WTC11 (cell line): ENCODE results near the gene CENPM. TPM values are rescaled to one million over a fixed set of nuclear protein-coding genes. Genes with fewer than 3 reads are reported as not detected.

Source experiments
- ATAC-seq: fragments of 200-7000 bp; cut with Tn5 transposase; 2 replicates; pipeline ENCODE4 v1.10.0; 2021; ENCODE audit warnings: mild to moderate bottlenecking, moderate library complexity
- Bru-seq: library from RNA; stranded (reverse); fragments of 400-500 nt; gene quantifications from one replicate; lab custom pipeline; 2021; lab: Mats Ljungman, UMichigan
- CTCF ChIA-PET: fragments of 300-600 bp; sonication (Branson Sonifier 250); formaldehyde crosslinking; loops from one replicate; lab custom pipeline; 2021; ENCODE audit warnings: antibody characterized with exemption; lab: Charles Lee
- POLR2A ChIA-PET: fragments of 350-600 bp; sonication (Branson Sonifier 250); formaldehyde crosslinking; loops from one replicate; lab custom pipeline; 2021; ENCODE audit warnings: antibody characterized with exemption; lab: Charles Lee
- DNase-seq: peaks from one replicate; pipeline ENCODE4 v3.0.0; 2021; ENCODE audit warnings: low spot score
- H3K27ac Mint-ChIP-seq: 2 replicates; pipeline ENCODE4 v1.8.0; 2021; ENCODE audit warnings: mixed read lengths
- H3K27me3 Mint-ChIP-seq: 2 replicates; pipeline ENCODE4 v1.8.0; 2021; ENCODE audit warnings: low read depth, mild to moderate bottlenecking, moderate library complexity, mixed read lengths
- H3K36me3 Mint-ChIP-seq: 2 replicates; pipeline ENCODE4 v1.8.0; 2021; ENCODE audit warnings: mixed read lengths
- H3K4me1 Mint-ChIP-seq: 2 replicates; pipeline ENCODE4 v1.8.0; 2022; ENCODE audit warnings: mixed read lengths
- H3K4me3 Mint-ChIP-seq: 2 replicates; pipeline ENCODE4 v1.8.0; 2021; ENCODE audit warnings: mild to moderate bottlenecking, moderate library complexity, mixed read lengths
- H3K9me3 Mint-ChIP-seq: 2 replicates; pipeline ENCODE4 v1.8.0; 2021; ENCODE audit warnings: mixed read lengths
- ETV6 ChIP-seq: sonication (generic); formaldehyde crosslinking; IDR thresholded peaks from 2 replicates; pipeline ENCODE4 v1.8.1; 2022; ENCODE audit warnings: mild to moderate bottlenecking, missing genetic modification reagents
- GABPB1 ChIP-seq: sonication (generic); formaldehyde crosslinking; IDR thresholded peaks from 2 replicates; pipeline ENCODE4 v1.8.1; 2023; ENCODE audit warnings: mild to moderate bottlenecking, missing genetic modification reagents
- IRF2 ChIP-seq: sonication (generic); formaldehyde crosslinking; IDR thresholded peaks from 2 replicates; pipeline ENCODE4 v1.8.0; 2022; ENCODE audit warnings: low read depth, missing genetic modification reagents, borderline replicate concordance
- SOX15 ChIP-seq: fragments of 250-450 bp; sonication (Bioruptor Pico); IDR thresholded peaks from 2 replicates; pipeline ENCODE4 v1.9.0; 2021; ENCODE audit warnings: mild to moderate bottlenecking
- ZBTB21 ChIP-seq: sonication (generic); formaldehyde crosslinking; IDR thresholded peaks from 2 replicates; pipeline ENCODE4 v1.8.1; 2023; ENCODE audit warnings: mild to moderate bottlenecking, missing genetic modification reagents, borderline replicate concordance
- ZNF121 ChIP-seq: sonication (generic); formaldehyde crosslinking; IDR thresholded peaks from 2 replicates; pipeline ENCODE4 v1.8.0; 2023; ENCODE audit warnings: missing genetic modification reagents
- ZNF138 ChIP-seq: sonication (generic); formaldehyde crosslinking; conservative IDR thresholded peaks from 2 replicates; pipeline ENCODE4 v1.8.1; 2022; ENCODE audit warnings: mild to moderate bottlenecking, moderate library complexity, missing genetic modification reagents
- ZNF219 ChIP-seq: sonication (generic); formaldehyde crosslinking; IDR thresholded peaks from 2 replicates; pipeline ENCODE4 v1.8.0; 2023; ENCODE audit warnings: missing genetic modification reagents, mild to moderate bottlenecking, borderline replicate concordance
- ZNF232 ChIP-seq: sonication (generic); formaldehyde crosslinking; IDR thresholded peaks from 2 replicates; pipeline ENCODE4 v1.8.0; 2022; ENCODE audit warnings: mild to moderate bottlenecking, missing genetic modification reagents
- long read RNA-seq, 3 experiments: library from RNA in 1 of 3; library from capped mRNA in 1 of 3; library from polyadenylated mRNA in 1 of 3; unstranded in 2 of 3; stranded (forward) in 1 of 3; transcript quantifications; one replicate each; pipeline ENCODE4 v2.0.0, GENCODE V29; 2021
- total RNA-seq: library from RNA; stranded (reverse); gene quantifications from 3 replicates; pipeline ENCODE4 v1.2.3, GENCODE V29; 2021
- TF ChIP-seq, protein P1 (sequence below): fragments of 250-450 bp; sonication (Bioruptor Pico); IDR thresholded peaks from 2 replicates; pipeline ENCODE4 v1.9.0; 2021; ENCODE audit warnings: mild to moderate bottlenecking
- TF ChIP-seq, protein P2 (sequence below): sonication (generic); formaldehyde crosslinking; IDR thresholded peaks from 2 replicates; pipeline ENCODE4 v1.8.0; 2023; ENCODE audit warnings: missing genetic modification reagents, mild to moderate bottlenecking, borderline replicate concordance
- TF ChIP-seq, protein P3 (sequence below): sonication (generic); formaldehyde crosslinking; IDR thresholded peaks from 2 replicates; pipeline ENCODE4 v1.8.1; 2023; ENCODE audit warnings: mild to moderate bottlenecking, missing genetic modification reagents, borderline replicate concordance
- TF ChIP-seq, protein P4 (sequence below): sonication (generic); formaldehyde crosslinking; IDR thresholded peaks from 2 replicates; pipeline ENCODE4 v1.8.1; 2023; ENCODE audit warnings: mild to moderate bottlenecking, missing genetic modification reagents
- TF ChIP-seq, protein P5 (sequence below): fragments of 250-450 bp; sonication (Bioruptor Pico); IDR thresholded peaks from 2 replicates; pipeline ENCODE4 v1.9.0; 2021; ENCODE audit warnings: mild to moderate bottlenecking
- TF ChIP-seq, protein P6 (sequence below): sonication (generic); formaldehyde crosslinking; IDR thresholded peaks from 2 replicates; pipeline ENCODE4 v1.8.0; 2022; ENCODE audit warnings: mild to moderate bottlenecking, missing genetic modification reagents
- TF ChIP-seq, protein P7 (sequence below): sonication (generic); formaldehyde crosslinking; IDR thresholded peaks from 2 replicates; pipeline ENCODE4 v1.8.1; 2022; ENCODE audit warnings: low read depth, missing genetic modification reagents, borderline replicate concordance

The CENPM gene, protein sequence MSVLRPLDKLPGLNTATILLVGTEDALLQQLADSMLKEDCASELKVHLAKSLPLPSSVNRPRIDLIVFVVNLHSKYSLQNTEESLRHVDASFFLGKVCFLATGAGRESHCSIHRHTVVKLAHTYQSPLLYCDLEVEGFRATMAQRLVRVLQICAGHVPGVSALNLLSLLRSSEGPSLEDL
- total RNA-seq (40.3 to 43.7 TPM (median 41.7 TPM) in 3 replicates), Bru-seq, nascent RNA (percentile 90 among the genes with signal in this experiment)
- long read RNA-seq, experiment 1, transcript CENPM-203 (5 exons, 1,002 nt): minor isoform, 6 of 99 reads
- long read RNA-seq, experiment 1, transcript CENPM-201 (6 exons, 966 nt): major isoform, 85 of 99 reads
- long read RNA-seq, experiment 1, partial matches to known transcripts: 2 of 99 reads
- long read RNA-seq, experiment 1, other reads (novel, unspliced or antisense): 3 of 99 reads
- long read RNA-seq, experiment 2, transcript CENPM-201 (6 exons, 966 nt): major isoform, 52 of 73 reads
- long read RNA-seq, experiment 2, partial matches to known transcripts: 5 of 73 reads
- long read RNA-seq, experiment 2, other reads (novel, unspliced or antisense): 13 of 73 reads
- long read RNA-seq, experiment 3, transcript CENPM-203 (5 exons, 1,002 nt): minor isoform, 12 of 224 reads
- long read RNA-seq, experiment 3, transcript CENPM-201 (6 exons, 966 nt): major isoform, 173 of 224 reads
- long read RNA-seq, experiment 3, transcript CENPM-206 (5 exons, 818 nt): minor isoform, 16 of 224 reads
- long read RNA-seq, experiment 3, partial matches to known transcripts: 3 of 224 reads
- long read RNA-seq, experiment 3, other reads (novel, unspliced or antisense): 16 of 224 reads

DNA sequence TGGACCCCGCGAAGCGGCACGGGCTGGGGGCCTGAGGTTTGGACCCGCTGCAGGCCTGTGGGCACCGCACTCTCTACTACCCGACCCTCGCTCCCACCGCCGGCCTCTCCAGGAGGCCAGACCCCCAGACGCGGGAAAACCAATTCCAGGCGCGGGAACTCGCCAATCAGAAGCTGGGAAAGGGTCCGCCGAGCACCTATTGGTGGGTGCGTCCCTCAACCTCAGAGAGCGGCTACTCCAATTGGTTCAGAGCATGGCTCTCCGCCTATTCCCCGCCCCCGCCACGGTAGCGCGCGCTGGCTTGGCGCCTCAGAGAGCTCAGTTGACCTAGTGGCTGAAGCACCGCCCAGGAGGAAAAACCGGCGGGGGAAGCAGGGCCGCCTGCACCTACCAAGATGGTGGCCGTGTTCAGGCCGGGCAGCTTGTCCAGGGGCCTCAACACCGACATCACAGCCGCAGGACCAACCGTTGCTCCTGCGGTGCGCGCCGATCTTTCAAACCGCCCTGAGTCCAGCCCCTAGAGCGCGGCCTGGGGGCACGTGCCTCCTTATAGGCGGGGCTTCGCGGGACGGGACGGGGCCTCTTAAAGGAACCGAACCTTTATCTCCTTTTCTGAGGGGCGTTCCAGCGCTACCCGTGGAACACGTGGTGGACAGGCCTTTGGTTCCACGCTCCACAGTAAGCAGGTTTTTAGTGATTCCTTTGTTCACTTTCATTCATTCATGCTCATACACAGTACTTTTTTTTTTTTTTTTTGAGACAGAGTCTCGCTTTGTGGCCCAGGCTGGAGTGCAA is at the start of gene CENPM:
CENPM (minus strand) TSS at position 524 of the 795 bp plus-strand sequence; CDS start at position 448, 76 bp downstream.
- DNase-seq (peak; percentile 95), ATAC-seq (peak; percentile 93)
- Mint-ChIP-seq H3K4me1 (peaks cover 46% of the 10 kb centered on the region), H3K9me3 (no peaks in the 10 kb centered on the region), H3K27ac (peak within 1 kb of the TSS; percentile 49; the same call in 1 of the 2 replicates), H3K27me3 (peaks cover 4% of the 10 kb centered on the region; the same call in 1 of the 2 replicates), H3K36me3 (peaks cover 32% of the 10 kb centered on the region), H3K4me3 (peak within 1 kb of the TSS; percentile 73)
- ChIA-PET CTCF (interaction anchor here (0.7 to 2.8 kb wide), 24 partner anchors 9 to 497 kb away, joined by 3 to 35 read pairs (median 8); partner anchors contain the start of genes CCDC134, MEI1, NDUFA6 and SREBF2), POLR2A (interaction anchor here (0.7 to 1.2 kb wide), 11 partner anchors 11 to 249 kb away, joined by 3 to 6 read pairs (median 3); partner anchors contain the start of genes CCDC134 and NDUFA6)
- TF ChIP-seq ZNF121 (no peak), ETV6 (CRISPR knock-in tag) (peak; percentile 94), ZBTB21 (peak; percentile 61), ZNF232 (peak; percentile 88), ZNF219 (CRISPR knock-in tag) (0 out of 2 replicates have a peak, but pooled peaks have one; percentile 14), SOX15 (CRISPR knock-in tag) (no peak), IRF2 (CRISPR knock-in tag) (no peak), GABPB1 (CRISPR knock-in tag) (no peak), ZNF138 (CRISPR knock-in tag) (0 out of 2 replicates have a peak, but pooled peaks have one; percentile 64)
- TF ChIP-seq, protein P1, sequence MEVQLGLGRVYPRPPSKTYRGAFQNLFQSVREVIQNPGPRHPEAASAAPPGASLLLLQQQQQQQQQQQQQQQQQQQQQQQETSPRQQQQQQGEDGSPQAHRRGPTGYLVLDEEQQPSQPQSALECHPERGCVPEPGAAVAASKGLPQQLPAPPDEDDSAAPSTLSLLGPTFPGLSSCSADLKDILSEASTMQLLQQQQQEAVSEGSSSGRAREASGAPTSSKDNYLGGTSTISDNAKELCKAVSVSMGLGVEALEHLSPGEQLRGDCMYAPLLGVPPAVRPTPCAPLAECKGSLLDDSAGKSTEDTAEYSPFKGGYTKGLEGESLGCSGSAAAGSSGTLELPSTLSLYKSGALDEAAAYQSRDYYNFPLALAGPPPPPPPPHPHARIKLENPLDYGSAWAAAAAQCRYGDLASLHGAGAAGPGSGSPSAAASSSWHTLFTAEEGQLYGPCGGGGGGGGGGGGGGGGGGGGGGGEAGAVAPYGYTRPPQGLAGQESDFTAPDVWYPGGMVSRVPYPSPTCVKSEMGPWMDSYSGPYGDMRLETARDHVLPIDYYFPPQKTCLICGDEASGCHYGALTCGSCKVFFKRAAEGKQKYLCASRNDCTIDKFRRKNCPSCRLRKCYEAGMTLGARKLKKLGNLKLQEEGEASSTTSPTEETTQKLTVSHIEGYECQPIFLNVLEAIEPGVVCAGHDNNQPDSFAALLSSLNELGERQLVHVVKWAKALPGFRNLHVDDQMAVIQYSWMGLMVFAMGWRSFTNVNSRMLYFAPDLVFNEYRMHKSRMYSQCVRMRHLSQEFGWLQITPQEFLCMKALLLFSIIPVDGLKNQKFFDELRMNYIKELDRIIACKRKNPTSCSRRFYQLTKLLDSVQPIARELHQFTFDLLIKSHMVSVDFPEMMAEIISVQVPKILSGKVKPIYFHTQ (CRISPR knock-in tag): no peak
- TF ChIP-seq, protein P2, sequence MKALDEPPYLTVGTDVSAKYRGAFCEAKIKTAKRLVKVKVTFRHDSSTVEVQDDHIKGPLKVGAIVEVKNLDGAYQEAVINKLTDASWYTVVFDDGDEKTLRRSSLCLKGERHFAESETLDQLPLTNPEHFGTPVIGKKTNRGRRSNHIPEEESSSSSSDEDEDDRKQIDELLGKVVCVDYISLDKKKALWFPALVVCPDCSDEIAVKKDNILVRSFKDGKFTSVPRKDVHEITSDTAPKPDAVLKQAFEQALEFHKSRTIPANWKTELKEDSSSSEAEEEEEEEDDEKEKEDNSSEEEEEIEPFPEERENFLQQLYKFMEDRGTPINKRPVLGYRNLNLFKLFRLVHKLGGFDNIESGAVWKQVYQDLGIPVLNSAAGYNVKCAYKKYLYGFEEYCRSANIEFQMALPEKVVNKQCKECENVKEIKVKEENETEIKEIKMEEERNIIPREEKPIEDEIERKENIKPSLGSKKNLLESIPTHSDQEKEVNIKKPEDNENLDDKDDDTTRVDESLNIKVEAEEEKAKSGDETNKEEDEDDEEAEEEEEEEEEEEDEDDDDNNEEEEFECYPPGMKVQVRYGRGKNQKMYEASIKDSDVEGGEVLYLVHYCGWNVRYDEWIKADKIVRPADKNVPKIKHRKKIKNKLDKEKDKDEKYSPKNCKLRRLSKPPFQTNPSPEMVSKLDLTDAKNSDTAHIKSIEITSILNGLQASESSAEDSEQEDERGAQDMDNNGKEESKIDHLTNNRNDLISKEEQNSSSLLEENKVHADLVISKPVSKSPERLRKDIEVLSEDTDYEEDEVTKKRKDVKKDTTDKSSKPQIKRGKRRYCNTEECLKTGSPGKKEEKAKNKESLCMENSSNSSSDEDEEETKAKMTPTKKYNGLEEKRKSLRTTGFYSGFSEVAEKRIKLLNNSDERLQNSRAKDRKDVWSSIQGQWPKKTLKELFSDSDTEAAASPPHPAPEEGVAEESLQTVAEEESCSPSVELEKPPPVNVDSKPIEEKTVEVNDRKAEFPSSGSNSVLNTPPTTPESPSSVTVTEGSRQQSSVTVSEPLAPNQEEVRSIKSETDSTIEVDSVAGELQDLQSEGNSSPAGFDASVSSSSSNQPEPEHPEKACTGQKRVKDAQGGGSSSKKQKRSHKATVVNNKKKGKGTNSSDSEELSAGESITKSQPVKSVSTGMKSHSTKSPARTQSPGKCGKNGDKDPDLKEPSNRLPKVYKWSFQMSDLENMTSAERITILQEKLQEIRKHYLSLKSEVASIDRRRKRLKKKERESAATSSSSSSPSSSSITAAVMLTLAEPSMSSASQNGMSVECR (CRISPR knock-in tag): no peak; the same call in 1 of the 2 replicates
- TF ChIP-seq, protein P3, sequence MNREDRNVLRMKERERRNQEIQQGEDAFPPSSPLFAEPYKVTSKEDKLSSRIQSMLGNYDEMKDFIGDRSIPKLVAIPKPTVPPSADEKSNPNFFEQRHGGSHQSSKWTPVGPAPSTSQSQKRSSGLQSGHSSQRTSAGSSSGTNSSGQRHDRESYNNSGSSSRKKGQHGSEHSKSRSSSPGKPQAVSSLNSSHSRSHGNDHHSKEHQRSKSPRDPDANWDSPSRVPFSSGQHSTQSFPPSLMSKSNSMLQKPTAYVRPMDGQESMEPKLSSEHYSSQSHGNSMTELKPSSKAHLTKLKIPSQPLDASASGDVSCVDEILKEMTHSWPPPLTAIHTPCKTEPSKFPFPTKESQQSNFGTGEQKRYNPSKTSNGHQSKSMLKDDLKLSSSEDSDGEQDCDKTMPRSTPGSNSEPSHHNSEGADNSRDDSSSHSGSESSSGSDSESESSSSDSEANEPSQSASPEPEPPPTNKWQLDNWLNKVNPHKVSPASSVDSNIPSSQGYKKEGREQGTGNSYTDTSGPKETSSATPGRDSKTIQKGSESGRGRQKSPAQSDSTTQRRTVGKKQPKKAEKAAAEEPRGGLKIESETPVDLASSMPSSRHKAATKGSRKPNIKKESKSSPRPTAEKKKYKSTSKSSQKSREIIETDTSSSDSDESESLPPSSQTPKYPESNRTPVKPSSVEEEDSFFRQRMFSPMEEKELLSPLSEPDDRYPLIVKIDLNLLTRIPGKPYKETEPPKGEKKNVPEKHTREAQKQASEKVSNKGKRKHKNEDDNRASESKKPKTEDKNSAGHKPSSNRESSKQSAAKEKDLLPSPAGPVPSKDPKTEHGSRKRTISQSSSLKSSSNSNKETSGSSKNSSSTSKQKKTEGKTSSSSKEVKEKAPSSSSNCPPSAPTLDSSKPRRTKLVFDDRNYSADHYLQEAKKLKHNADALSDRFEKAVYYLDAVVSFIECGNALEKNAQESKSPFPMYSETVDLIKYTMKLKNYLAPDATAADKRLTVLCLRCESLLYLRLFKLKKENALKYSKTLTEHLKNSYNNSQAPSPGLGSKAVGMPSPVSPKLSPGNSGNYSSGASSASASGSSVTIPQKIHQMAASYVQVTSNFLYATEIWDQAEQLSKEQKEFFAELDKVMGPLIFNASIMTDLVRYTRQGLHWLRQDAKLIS (CRISPR knock-in tag): no peak
- TF ChIP-seq, protein P4, sequence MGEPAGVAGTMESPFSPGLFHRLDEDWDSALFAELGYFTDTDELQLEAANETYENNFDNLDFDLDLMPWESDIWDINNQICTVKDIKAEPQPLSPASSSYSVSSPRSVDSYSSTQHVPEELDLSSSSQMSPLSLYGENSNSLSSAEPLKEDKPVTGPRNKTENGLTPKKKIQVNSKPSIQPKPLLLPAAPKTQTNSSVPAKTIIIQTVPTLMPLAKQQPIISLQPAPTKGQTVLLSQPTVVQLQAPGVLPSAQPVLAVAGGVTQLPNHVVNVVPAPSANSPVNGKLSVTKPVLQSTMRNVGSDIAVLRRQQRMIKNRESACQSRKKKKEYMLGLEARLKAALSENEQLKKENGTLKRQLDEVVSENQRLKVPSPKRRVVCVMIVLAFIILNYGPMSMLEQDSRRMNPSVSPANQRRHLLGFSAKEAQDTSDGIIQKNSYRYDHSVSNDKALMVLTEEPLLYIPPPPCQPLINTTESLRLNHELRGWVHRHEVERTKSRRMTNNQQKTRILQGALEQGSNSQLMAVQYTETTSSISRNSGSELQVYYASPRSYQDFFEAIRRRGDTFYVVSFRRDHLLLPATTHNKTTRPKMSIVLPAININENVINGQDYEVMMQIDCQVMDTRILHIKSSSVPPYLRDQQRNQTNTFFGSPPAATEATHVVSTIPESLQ (CRISPR knock-in tag): 0 out of 2 replicates have a peak, but pooled peaks have one; percentile 52
- TF ChIP-seq, protein P5, sequence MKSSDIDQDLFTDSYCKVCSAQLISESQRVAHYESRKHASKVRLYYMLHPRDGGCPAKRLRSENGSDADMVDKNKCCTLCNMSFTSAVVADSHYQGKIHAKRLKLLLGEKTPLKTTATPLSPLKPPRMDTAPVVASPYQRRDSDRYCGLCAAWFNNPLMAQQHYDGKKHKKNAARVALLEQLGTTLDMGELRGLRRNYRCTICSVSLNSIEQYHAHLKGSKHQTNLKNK (CRISPR knock-in tag): no peak
- TF ChIP-seq, protein P6, sequence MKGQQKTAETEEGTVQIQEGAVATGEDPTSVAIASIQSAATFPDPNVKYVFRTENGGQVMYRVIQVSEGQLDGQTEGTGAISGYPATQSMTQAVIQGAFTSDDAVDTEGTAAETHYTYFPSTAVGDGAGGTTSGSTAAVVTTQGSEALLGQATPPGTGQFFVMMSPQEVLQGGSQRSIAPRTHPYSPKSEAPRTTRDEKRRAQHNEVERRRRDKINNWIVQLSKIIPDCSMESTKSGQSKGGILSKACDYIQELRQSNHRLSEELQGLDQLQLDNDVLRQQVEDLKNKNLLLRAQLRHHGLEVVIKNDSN: peak; percentile 96
- TF ChIP-seq, protein P7, sequence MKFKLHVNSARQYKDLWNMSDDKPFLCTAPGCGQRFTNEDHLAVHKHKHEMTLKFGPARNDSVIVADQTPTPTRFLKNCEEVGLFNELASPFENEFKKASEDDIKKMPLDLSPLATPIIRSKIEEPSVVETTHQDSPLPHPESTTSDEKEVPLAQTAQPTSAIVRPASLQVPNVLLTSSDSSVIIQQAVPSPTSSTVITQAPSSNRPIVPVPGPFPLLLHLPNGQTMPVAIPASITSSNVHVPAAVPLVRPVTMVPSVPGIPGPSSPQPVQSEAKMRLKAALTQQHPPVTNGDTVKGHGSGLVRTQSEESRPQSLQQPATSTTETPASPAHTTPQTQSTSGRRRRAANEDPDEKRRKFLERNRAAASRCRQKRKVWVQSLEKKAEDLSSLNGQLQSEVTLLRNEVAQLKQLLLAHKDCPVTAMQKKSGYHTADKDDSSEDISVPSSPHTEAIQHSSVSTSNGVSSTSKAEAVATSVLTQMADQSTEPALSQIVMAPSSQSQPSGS: no peak
